Central memory CD8-positive, alpha-beta T cell (primary cell): Measurements from ENCODE around the gene RASSF4.

ENCODE experiments used
- ATAC-seq: fragments of 150-1000 bp; cut with Tn5 transposase; replicated peaks from 2 replicates; pipeline ENCODE4 v1.10.0; 2022; ENCODE audit warnings: mild to moderate bottlenecking, moderate FRiP score, moderate number of reproducible peaks; ENCODE audit not compliant: poor library complexity, severe bottlenecking; ENCODE audit errors: extremely low read depth
- DNase-seq, 2 donors: peaks; one replicate each; pipeline ENCODE4 v3.0.0; 2021; ENCODE audit warnings: low spot score in 2 of 2
- H3K27ac Mint-ChIP-seq: one replicate; pipeline ENCODE4 v1.8.0; 2022; ENCODE audit warnings: low read depth, mild to moderate bottlenecking, moderate library complexity, mixed read lengths
- H3K27me3 Mint-ChIP-seq: one replicate; pipeline ENCODE4 v1.8.0; 2022; ENCODE audit warnings: mixed read lengths
- H3K36me3 Mint-ChIP-seq: one replicate; pipeline ENCODE4 v1.8.0; 2022; ENCODE audit warnings: mild to moderate bottlenecking, moderate library complexity, mixed read lengths; ENCODE audit not compliant: insufficient read depth
- H3K4me1 Mint-ChIP-seq: one replicate; pipeline ENCODE4 v1.8.0; 2022; ENCODE audit warnings: mixed read lengths
- H3K4me3 Mint-ChIP-seq: one replicate; pipeline ENCODE4 v1.8.0; 2022; ENCODE audit warnings: mild to moderate bottlenecking, moderate library complexity, mixed read lengths
- H3K9me3 Mint-ChIP-seq: one replicate; pipeline ENCODE4 v1.8.0; 2022; ENCODE audit warnings: mixed read lengths

The RASSF4 gene

DNA sequence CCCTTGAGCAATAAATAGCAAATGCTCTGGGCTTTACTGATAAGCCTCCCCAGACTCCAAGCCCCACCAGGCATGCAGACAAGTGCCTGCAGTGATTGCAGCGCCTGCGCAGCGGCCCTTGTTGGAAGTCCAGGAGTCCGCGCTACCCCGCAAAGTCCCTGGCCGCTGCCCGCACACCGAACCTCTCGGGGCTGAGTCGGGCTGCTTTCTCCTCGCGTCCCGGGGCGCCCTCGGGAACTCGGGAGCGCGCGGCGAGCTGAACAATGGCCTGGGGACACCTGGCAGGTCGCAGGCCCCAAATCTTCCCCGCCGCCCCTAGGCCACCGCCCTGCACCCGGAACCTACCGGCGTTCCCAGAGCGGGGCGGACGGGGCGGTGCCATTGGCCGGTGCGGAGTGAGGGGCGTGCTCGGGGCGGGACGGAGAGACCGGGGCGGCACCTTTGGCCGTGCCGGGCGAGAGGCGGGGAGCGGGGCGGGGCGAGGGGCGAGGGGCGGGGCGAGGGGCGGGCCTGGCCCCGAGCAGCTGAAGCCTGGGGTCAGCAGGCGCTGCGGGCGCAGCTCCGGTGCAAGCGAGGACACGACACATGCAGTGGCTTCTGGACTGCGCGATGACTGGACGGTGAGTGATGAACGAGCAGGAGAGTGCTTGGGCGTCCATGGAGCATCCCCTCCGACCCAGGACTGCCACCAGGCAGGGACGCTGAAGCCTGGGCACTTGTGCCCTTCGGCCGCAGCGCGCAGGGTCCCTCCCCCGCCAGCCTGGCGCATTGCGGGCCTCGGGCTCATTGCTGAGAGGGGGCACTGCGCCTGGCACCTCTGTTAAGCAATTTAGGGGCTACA, at the start of gene RASSF4:
Gene RASSF4, plus strand, starts transcription at position 556 of the 841 bp plus-strand sequence. CDS start 10,401 bp downstream, outside the sequence.
- H3K36me3 Mint-ChIP-seq = peaks cover 2% of the 10 kb centered on the region
- DNase-seq (peak; percentile 77 to 85), ATAC-seq (peak; percentile 99)
- peak within 1 kb of the TSS; percentile 44 for H3K27ac Mint-ChIP-seq
- H3K4me3 Mint-ChIP-seq = peak within 1 kb of the TSS; percentile 82
- H3K9me3 Mint-ChIP-seq = no peaks in the 10 kb centered on the region
- H3K27me3 Mint-ChIP-seq = no peaks in the 10 kb centered on the region
- peaks cover 36% of the 10 kb centered on the region for H3K4me1 Mint-ChIP-seq

DNA sequence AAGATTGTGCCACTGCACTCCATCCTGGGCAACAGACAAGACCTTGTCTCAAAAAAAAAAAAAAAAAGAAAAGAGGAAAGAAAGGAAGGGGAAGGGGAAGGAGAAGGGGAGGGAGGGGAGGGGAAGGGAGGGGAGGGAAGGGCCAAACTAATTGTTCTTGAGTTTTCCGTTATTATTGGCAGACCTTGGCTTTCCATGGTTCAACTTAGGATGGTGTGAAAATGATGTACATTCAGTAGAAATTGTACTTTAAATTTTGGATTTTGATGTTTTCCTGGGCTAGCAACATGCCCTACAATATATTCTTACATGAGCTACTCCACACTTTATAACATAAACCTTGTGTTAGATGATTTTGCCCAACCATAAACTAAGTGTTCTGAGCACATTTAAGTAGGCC, 49.7 kb upstream of the RASSF4 start:
- ATAC-seq (no peak), DNase-seq (no peak)
- peaks cover 9% of the 10 kb centered on the region for H3K4me1 Mint-ChIP-seq
- no peaks in the 10 kb centered on the region for H3K36me3 Mint-ChIP-seq
- H3K27me3 Mint-ChIP-seq = no peaks in the 10 kb centered on the region
- H3K4me3 Mint-ChIP-seq = no peak overlapping the region
- H3K27ac Mint-ChIP-seq = no peak overlapping the region
- no peaks in the 10 kb centered on the region for H3K9me3 Mint-ChIP-seq

DNA sequence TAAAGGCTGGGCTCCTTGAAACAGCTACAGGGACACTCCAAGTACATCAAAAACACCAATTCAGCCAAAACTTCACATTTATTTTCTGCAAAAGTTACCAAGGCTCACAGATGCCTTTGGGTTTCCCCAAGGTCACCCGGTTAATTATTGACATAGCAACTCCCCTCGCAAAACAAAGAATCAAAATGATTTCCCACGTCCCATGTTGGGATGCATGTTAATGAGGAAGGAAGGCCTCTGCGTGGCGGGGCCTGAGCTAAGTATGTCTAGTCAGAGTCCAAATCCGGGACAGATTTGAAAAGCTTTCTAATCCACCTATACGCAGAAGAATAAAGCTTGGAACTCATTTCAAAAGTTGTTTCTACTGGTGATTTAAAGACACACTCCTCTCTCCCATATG, 49.0 kb upstream of the RASSF4 start:
- no peaks in the 10 kb centered on the region for H3K36me3 Mint-ChIP-seq
- no peak for ATAC-seq
- no peak overlapping the region for H3K4me3 Mint-ChIP-seq
- H3K27ac Mint-ChIP-seq = no peak overlapping the region
- DNase-seq = no peak
- H3K4me1 Mint-ChIP-seq = peaks cover 9% of the 10 kb centered on the region
- peaks cover 5% of the 10 kb centered on the region for H3K27me3 Mint-ChIP-seq
- no peaks in the 10 kb centered on the region for H3K9me3 Mint-ChIP-seq

DNA sequence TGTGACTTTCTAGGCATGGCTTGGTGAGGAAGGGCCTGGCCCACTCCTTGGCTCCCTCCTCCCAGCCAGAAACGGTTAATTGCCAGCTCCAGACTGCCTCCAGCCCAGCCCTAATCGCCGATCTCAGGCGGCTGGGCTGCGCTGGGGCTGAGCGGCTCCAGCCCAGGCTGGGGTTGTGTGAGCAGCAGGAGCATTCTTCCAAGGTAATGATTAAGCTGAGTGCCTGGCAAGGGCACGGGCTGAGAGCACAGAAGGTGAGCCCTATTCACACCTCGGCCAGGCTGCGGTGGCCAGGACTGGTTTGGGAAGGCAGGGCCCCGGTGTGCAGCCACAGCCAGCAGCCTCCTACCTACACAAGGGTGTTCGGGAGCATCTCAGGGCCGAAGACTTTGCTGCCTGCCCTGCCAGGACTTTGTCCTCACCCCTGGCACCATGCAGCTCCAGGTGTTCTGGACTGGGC, 48.5 kb upstream of the RASSF4 start, which contains the start of gene TMEM72:
Gene TMEM72, plus strand, starts transcription at position 257 of the 460 bp plus-strand sequence. Its CDS starts 176 bp downstream, at position 433.
- DNase-seq (no peak), ATAC-seq (no peak)
- Mint-ChIP-seq H3K4me1 (peaks cover 9% of the 10 kb centered on the region), H3K4me3 (no peak within 1 kb of the TSS), H3K9me3 (no peaks in the 10 kb centered on the region), H3K36me3 (no peaks in the 10 kb centered on the region), H3K27ac (no peak within 1 kb of the TSS), H3K27me3 (peaks cover 10% of the 10 kb centered on the region)

GRCh38 chr10:44911951-44912350, 47.7 kb upstream of the RASSF4 start:
- H3K9me3 Mint-ChIP-seq = no peaks in the 10 kb centered on the region
- ATAC-seq (no peak), DNase-seq (no peak)
- H3K4me3 Mint-ChIP-seq = no peak overlapping the region
- peaks cover 16% of the 10 kb centered on the region for H3K27me3 Mint-ChIP-seq
- peaks cover 9% of the 10 kb centered on the region for H3K4me1 Mint-ChIP-seq
- H3K27ac Mint-ChIP-seq = no peak overlapping the region
- no peaks in the 10 kb centered on the region for H3K36me3 Mint-ChIP-seq

DNA sequence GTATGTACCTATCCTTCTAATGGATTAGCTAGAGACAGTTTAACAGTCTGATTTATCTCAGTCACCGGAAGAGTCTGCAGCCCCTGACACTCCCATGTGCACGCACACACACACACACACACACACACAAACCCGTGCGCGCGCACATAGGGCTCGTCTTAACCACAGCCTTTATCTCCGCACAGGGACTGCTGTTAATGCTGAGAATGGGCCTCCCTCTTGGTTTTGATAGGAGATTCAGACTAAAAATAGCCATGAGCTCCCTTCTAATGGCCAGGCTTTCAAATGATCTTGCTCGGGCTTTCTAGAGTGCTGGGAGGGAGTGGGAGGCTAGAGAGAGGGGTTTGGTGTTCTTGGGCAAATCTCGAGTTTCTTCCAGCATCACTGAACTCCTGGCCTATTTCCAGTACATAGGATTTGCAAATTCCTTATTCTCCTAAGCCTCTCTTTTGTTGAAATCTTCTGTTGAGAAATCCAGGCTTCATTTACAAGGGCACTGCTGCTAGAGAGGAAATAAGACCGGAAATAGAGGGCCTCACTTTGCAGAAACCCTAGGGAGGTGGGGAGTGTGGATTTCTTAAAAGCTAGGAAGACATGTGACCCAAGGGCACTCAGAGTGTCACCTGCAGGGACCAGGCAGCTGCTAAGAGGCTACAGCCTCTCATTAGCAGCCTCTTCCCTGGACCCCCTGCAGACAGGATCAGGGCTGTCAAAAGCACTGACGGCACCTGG, 46.1 kb upstream of the RASSF4 start:
- no peaks in the 10 kb centered on the region for H3K9me3 Mint-ChIP-seq
- H3K27me3 Mint-ChIP-seq = peaks cover 23% of the 10 kb centered on the region
- ATAC-seq (no peak), DNase-seq (no peak)
- no peak overlapping the region for H3K4me3 Mint-ChIP-seq
- no peaks in the 10 kb centered on the region for H3K36me3 Mint-ChIP-seq
- no peak overlapping the region for H3K27ac Mint-ChIP-seq
- peaks cover 9% of the 10 kb centered on the region for H3K4me1 Mint-ChIP-seq

GRCh38 chr10:44914891-44915290, 44.7 kb upstream of the RASSF4 start:
- no peaks in the 10 kb centered on the region for H3K36me3 Mint-ChIP-seq
- no peak overlapping the region for H3K4me3 Mint-ChIP-seq
- DNase-seq = no peak
- ATAC-seq = no peak
- no peak overlapping the region for H3K27ac Mint-ChIP-seq
- no peaks in the 10 kb centered on the region for H3K9me3 Mint-ChIP-seq
- peaks cover 23% of the 10 kb centered on the region for H3K27me3 Mint-ChIP-seq
- H3K4me1 Mint-ChIP-seq = peaks cover 9% of the 10 kb centered on the region

DNA sequence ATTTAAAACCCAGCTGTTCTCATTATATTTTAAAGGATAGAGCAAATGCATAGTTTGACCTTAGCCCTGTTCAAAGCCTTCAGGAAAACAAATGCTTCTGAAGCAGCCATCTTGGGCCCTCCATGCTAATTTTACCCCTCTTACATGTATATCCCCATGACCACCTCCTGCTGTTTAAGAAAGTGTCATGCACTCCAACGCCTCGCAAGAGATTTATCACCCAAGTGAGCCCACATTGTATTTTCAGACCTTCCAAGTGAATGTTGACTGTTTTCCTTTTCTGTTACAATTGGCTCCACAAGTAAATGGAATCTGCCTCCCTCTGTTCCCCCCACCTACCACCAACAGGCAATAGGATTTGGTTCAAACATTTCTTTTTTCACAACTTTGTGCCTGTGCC, 43.2 kb upstream of the RASSF4 start:
- Mint-ChIP-seq H3K27ac (no peak overlapping the region), H3K9me3 (no peaks in the 10 kb centered on the region), H3K27me3 (peaks cover 23% of the 10 kb centered on the region), H3K4me3 (no peak overlapping the region), H3K36me3 (no peaks in the 10 kb centered on the region), H3K4me1 (peaks cover 9% of the 10 kb centered on the region)
- DNase-seq = no peak
- ATAC-seq = no peak

DNA sequence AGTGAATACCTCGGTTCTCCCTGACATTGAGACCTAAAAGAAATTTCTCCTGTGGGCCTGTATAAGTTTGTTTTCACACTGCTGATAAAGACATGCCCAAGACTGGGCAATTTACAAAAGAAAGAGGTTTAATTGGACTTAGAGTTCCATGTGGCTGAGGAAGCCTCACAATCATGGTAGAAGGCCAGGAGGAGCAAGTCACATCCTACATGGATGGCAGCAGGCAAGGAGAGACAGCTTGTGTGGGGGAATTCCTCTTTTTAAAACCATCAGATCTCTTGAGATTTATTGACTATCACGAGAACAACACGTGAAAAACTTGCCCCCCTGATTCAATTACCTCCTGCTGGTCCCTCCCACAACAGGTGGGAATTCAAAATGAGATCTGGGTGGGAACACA, 41.8 kb upstream of the RASSF4 start:
- H3K36me3 Mint-ChIP-seq = no peaks in the 10 kb centered on the region
- no peak overlapping the region for H3K4me3 Mint-ChIP-seq
- no peak for ATAC-seq
- peaks cover 23% of the 10 kb centered on the region for H3K27me3 Mint-ChIP-seq
- no peak overlapping the region for H3K27ac Mint-ChIP-seq
- H3K4me1 Mint-ChIP-seq = peaks cover 9% of the 10 kb centered on the region
- no peaks in the 10 kb centered on the region for H3K9me3 Mint-ChIP-seq
- DNase-seq = no peak

DNA sequence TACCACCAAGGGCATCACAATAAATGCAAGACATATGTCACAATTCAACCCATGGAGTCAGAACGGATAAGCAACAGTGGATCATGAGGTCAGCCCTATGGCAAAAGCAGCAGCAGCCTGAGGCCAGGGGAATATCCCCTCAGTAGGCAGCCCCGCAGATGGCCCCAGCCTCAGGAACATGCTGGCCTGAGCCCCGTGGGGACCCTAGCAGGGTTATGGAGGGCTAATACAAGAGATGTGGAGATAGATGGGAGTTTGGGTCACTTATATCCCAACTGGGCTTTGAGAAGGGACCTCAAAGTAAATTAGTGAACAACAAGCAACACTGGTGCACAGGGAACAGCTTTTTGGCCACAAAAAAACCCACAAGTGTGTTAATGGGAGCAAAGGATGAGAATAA, 39.4 kb upstream of the RASSF4 start:
- Mint-ChIP-seq H3K4me3 (no peak overlapping the region), H3K27ac (no peak overlapping the region), H3K27me3 (peaks cover 21% of the 10 kb centered on the region), H3K9me3 (no peaks in the 10 kb centered on the region), H3K36me3 (no peaks in the 10 kb centered on the region), H3K4me1 (no peaks in the 10 kb centered on the region)
- ATAC-seq (no peak), DNase-seq (no peak)

- Mint-ChIP-seq H3K27ac (no peak overlapping the region), H3K36me3 (no peaks in the 10 kb centered on the region), H3K4me3 (no peak overlapping the region), H3K9me3 (no peaks in the 10 kb centered on the region), H3K27me3 (peaks cover 13% of the 10 kb centered on the region), H3K4me1 (no peaks in the 10 kb centered on the region)
- DNase-seq = no peak
- ATAC-seq = no peak
These were observed 38.5 kb upstream of the RASSF4 start for GRCh38 chr10:44921061-44921460.

DNA sequence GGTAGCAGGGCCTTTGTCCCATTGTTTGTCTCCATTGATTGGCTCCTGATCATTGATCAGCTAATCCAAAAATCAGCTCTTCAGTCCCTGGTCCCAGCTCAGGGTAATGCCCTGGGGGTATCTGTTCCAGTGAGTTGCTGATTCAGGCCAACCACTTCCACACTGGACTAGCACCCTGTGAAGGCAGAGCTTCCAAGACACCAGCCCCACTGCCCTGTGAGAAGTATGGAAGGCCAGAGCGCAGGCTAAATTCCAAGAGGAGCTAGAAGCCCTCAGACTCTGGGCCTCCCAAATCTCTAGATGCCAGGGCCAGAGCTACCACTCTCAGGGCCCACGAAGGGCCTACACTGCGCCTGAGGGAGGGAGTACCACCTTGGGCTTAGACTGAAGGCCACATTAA, 38.1 kb upstream of the RASSF4 start:
- no peak for DNase-seq
- ATAC-seq = no peak
- no peaks in the 10 kb centered on the region for H3K9me3 Mint-ChIP-seq
- no peak overlapping the region for H3K27ac Mint-ChIP-seq
- H3K4me1 Mint-ChIP-seq = no peaks in the 10 kb centered on the region
- H3K4me3 Mint-ChIP-seq = no peak overlapping the region
- peaks cover 11% of the 10 kb centered on the region for H3K27me3 Mint-ChIP-seq
- no peaks in the 10 kb centered on the region for H3K36me3 Mint-ChIP-seq

- Mint-ChIP-seq H3K9me3 (no peaks in the 10 kb centered on the region), H3K4me1 (no peaks in the 10 kb centered on the region), H3K36me3 (no peaks in the 10 kb centered on the region), H3K27me3 (peaks cover 6% of the 10 kb centered on the region), H3K4me3 (no peak overlapping the region), H3K27ac (no peak overlapping the region)
- DNase-seq (no peak), ATAC-seq (no peak)
These were observed 37.6 kb upstream of the RASSF4 start for GRCh38 chr10:44922021-44922420.
